CD14-positive monocyte (primary cell): ENCODE data around the gene NRG3. TPM values are rescaled to one million over a fixed set of nuclear protein-coding genes. Genes with fewer than 3 reads are reported as not detected.

Source experiments
- DNase-seq, 3 donors: peaks; one replicate each; pipeline ENCODE4 v3.0.0-alpha.2; 2011 to 2022
- H2AFZ ChIP-seq: 2 replicates; pipeline ENCODE4 v1.6.0; 2012; ENCODE audit warnings: mild to moderate bottlenecking, low read depth, low read length, inconsistent platforms; ENCODE audit not compliant: insufficient read depth, poor library complexity, severe bottlenecking
- H3K27ac ChIP-seq, 2 donors: 1 replicate in 1 of 2; 2 replicates in 1 of 2; pipeline ENCODE4 v1.5.1; 2012 to 2013; ENCODE audit warnings: low read length in 2 of 2, control low read depth in 1 of 2, inconsistent platforms in 1 of 2, low read depth in 1 of 2, mild to moderate bottlenecking in 1 of 2
- H3K27me3 ChIP-seq, 2 donors: one replicate each; pipeline versions ENCODE4 v1.6.0 to v1.6.1; 2011 to 2013; ENCODE audit warnings: low read length in 2 of 2; ENCODE audit not compliant: control insufficient read depth in 2 of 2, insufficient read depth in 2 of 2
- H3K36me3 ChIP-seq, 2 donors: replicated peaks in 1 of 2; 1 replicate in 1 of 2; 2 replicates in 1 of 2; pipeline versions ENCODE4 v1.5.1 to v1.6.1; 2012 to 2013; ENCODE audit warnings: low read length in 2 of 2, control low read depth in 1 of 2, inconsistent platforms in 1 of 2, mild to moderate bottlenecking in 1 of 2; ENCODE audit not compliant: insufficient read depth in 2 of 2, control insufficient read depth in 1 of 2
- H3K4me1 ChIP-seq, 2 donors: 1 replicate in 1 of 2; 2 replicates in 1 of 2; pipeline versions ENCODE4 v1.5.1 to v1.6.1; 2012 to 2013; ENCODE audit warnings: low read length in 2 of 2, control low read depth in 1 of 2, inconsistent platforms in 1 of 2, mild to moderate bottlenecking in 1 of 2, moderate library complexity in 1 of 2; ENCODE audit not compliant: insufficient read depth in 2 of 2, control insufficient read depth in 1 of 2
- H3K4me2 ChIP-seq: replicated peaks from 2 replicates; pipeline ENCODE3; 2012; ENCODE audit warnings: low read length, moderate library complexity, mild to moderate bottlenecking; ENCODE audit not compliant: poor library complexity, severe bottlenecking; ENCODE audit errors: extremely low read depth
- H3K4me3 ChIP-seq, 3 experiments: fragments of 200-600 bp in 1 of 3; sonication (generic) in 1 of 3; replicated peaks in 1 of 3; 1 replicate in 2 of 3; 2 replicates in 1 of 3; pipeline ENCODE4 v1.5.1; 2011 to 2013; ENCODE audit warnings: low read length in 3 of 3, mild to moderate bottlenecking in 3 of 3, control low read depth in 2 of 3, low read depth in 2 of 3, inconsistent platforms in 1 of 3, moderate library complexity in 1 of 3
- H3K79me2 ChIP-seq: 2 replicates; pipeline ENCODE4 v1.6.0; 2012; ENCODE audit warnings: mild to moderate bottlenecking, control low read depth, inconsistent platforms, low read length, moderate library complexity; ENCODE audit not compliant: insufficient read depth
- H3K9ac ChIP-seq: 2 replicates; pipeline ENCODE4 v1.6.0; 2017; ENCODE audit warnings: low read length, mild to moderate bottlenecking; ENCODE audit not compliant: insufficient read depth, poor library complexity, severe bottlenecking
- H3K9me3 ChIP-seq, 2 donors: replicated peaks in 1 of 2; 1 replicate in 1 of 2; 2 replicates in 1 of 2; pipeline versions ENCODE4 v1.5.1 to v1.6.1; 2012 to 2013; ENCODE audit warnings: low read length in 2 of 2, control low read depth in 1 of 2; ENCODE audit not compliant: control insufficient read depth in 1 of 2, insufficient read depth in 1 of 2
- H4K20me1 ChIP-seq: 2 replicates; pipeline ENCODE4 v1.6.0; 2012; ENCODE audit warnings: mild to moderate bottlenecking, low read length, control low read depth, moderate library complexity; ENCODE audit not compliant: insufficient read depth
- H3K27ac Mint-ChIP-seq, 7 donors: one replicate each; pipeline ENCODE4 v1.8.0; 2020; ENCODE audit warnings: mild to moderate bottlenecking in 7 of 7, mixed read lengths in 7 of 7, moderate library complexity in 6 of 7, inconsistent platforms in 2 of 7
- H3K27me3 Mint-ChIP-seq, 3 donors: one replicate each; pipeline ENCODE4 v1.8.0; 2021 to 2022; ENCODE audit warnings: low read depth in 3 of 3, mild to moderate bottlenecking in 3 of 3, mixed read lengths in 3 of 3, moderate library complexity in 3 of 3, inconsistent platforms in 1 of 3
- H3K36me3 Mint-ChIP-seq, 2 donors: one replicate each; pipeline ENCODE4 v1.8.0; 2020; ENCODE audit warnings: mixed read lengths in 2 of 2, inconsistent platforms in 1 of 2, mild to moderate bottlenecking in 1 of 2
- H3K4me1 Mint-ChIP-seq: one replicate; pipeline ENCODE4 v1.8.0; 2020; ENCODE audit warnings: mild to moderate bottlenecking, mixed read lengths
- H3K4me3 Mint-ChIP-seq, 2 donors: one replicate each; pipeline ENCODE4 v1.8.0; 2020; ENCODE audit warnings: mild to moderate bottlenecking in 2 of 2, mixed read lengths in 2 of 2, moderate library complexity in 1 of 2
- H3K9me3 Mint-ChIP-seq, 7 donors: one replicate each; pipeline ENCODE4 v1.8.0; 2020 to 2022; ENCODE audit warnings: mixed read lengths in 7 of 7, mild to moderate bottlenecking in 6 of 7, moderate library complexity in 6 of 7, inconsistent platforms in 2 of 7
- CTCF ChIP-seq: fragments of 200-600 bp; IDR thresholded peaks from one replicate; pipeline ENCODE4 v1.8.0; 2022; ENCODE audit warnings: antibody characterized with exemption, mild to moderate bottlenecking
- WGBS: methylation state at CpG from one replicate; pipeline ENCODE4 v1.1.5; 2013; ENCODE audit warnings: missing lambda C conversion rate; ENCODE audit not compliant: insufficient coverage; 5-methylcytosine and 5-hydroxymethylcytosine counted together
- intact Hi-C, 2 donors: fragments of 100-400 bp; cut with micrococcal nuclease; formaldehyde crosslinking; loops; one replicate each; pipeline versions ENCODE4 v1.15.0 to v1.15.1; 2023
- polyA plus RNA-seq, 3 donors: library from polyadenylated mRNA; depleted of rRNA in 1 of 3; unstranded in 2 of 3; stranded (reverse) in 1 of 3; fragments of 300-500 nt in 2 of 3; fragments of >200 nt in 1 of 3; fragmentation: Illumina TruSeq in 2 of 3; gene quantifications; 1 replicate in 2 of 3; 2 replicates in 1 of 3; pipeline ENCODE4 v1.2.3, GENCODE V29; 2012 to 2021

Gene NRG3
- polyA plus RNA-seq, 3 donors, result not detected

GRCh38 chr10:82576093-82576492 is 701.1 kb downstream of the NRG3 start:
- Histone ChIP-seq H4K20me1 (no peaks in the 10 kb centered on the region), H3K79me2 (no peaks in the 10 kb centered on the region), H3K9me3 (no peaks in the 10 kb centered on the region), H3K4me2 (no peak overlapping the region), H3K4me3 (no peak overlapping the region), H3K36me3 (no peaks in the 10 kb centered on the region), H3K27me3 (no peaks in the 10 kb centered on the region), H3K4me1 (no peaks in the 10 kb centered on the region), H2AFZ (no peak overlapping the region), H3K9ac (no peak overlapping the region), H3K27ac (no peak overlapping the region)
- intact Hi-C loops, result no loop called here
- no peak for DNase-seq
- Mint-ChIP-seq H3K36me3 (no peaks in the 10 kb centered on the region), H3K4me1 (no peaks in the 10 kb centered on the region), H3K27ac (no peak overlapping the region), H3K9me3 (no peaks in the 10 kb centered on the region), H3K27me3 (no peaks in the 10 kb centered on the region), H3K4me3 (no peak overlapping the region)
- TF ChIP-seq CTCF, result no peak

GRCh38 chr10:82581940-82582339 is 706.9 kb downstream of the NRG3 start:
- no peaks in the 10 kb centered on the region for H3K79me2 ChIP-seq

More at GRCh38 chr10:82581940-82582339, 706.9 kb downstream of the NRG3 start:
- H4K20me1 ChIP-seq, result no peaks in the 10 kb centered on the region
- no peaks in the 10 kb centered on the region for H3K36me3 ChIP-seq
- H3K27me3 ChIP-seq, result no peaks in the 10 kb centered on the region
- TF ChIP-seq CTCF, result no peak
- no peak overlapping the region for H3K4me3 ChIP-seq
- H3K27ac ChIP-seq, result no peak overlapping the region
- H3K4me3 Mint-ChIP-seq, result no peak overlapping the region
- WGBS, result no CpG with 5 or more reads among the region's 3 CpGs
- no peak overlapping the region for H2AFZ ChIP-seq
- no peaks in the 10 kb centered on the region for H3K9me3 Mint-ChIP-seq
- intact Hi-C loops, result no loop called here
- H3K27ac Mint-ChIP-seq, result no peak overlapping the region
- H3K4me1 ChIP-seq, result no peaks in the 10 kb centered on the region
- H3K9ac ChIP-seq, result no peak overlapping the region
- no peaks in the 10 kb centered on the region for H3K4me1 Mint-ChIP-seq
- H3K4me2 ChIP-seq, result no peak overlapping the region
- DNase-seq, result no peak
- H3K36me3 Mint-ChIP-seq, result no peaks in the 10 kb centered on the region
- peaks cover 0 to 2% (median 0%) of the 10 kb centered on the region in 3 donors for H3K27me3 Mint-ChIP-seq
- no peaks in the 10 kb centered on the region for H3K9me3 ChIP-seq
